Activated B cell treated with CpG ODN at 0.5 μM for 24 hours (primary cell): ENCODE results near the gene SEPHS1. TPM values are rescaled to one million over a fixed set of nuclear protein-coding genes. Genes with fewer than 3 reads are reported as not detected.

Experiments used
- ATAC-seq: fragments of 200-7000 bp; cut with Tn5 transposase; one replicate; pipeline ENCODE4 v1.10.0; 2021; ENCODE audit warnings: low read depth, mild to moderate bottlenecking, moderate library complexity
- CTCF ChIA-PET: fragments of 350-600 bp; sonication (Branson Sonifier 250); formaldehyde crosslinking; loops from one replicate; lab custom pipeline; 2021; ENCODE audit warnings: antibody characterized with exemption; lab: Charles Lee
- POLR2A ChIA-PET: fragments of 350-600 bp; sonication (Branson Sonifier 250); formaldehyde crosslinking; loops from one replicate; lab custom pipeline; 2021; ENCODE audit warnings: antibody characterized with exemption; lab: Charles Lee
- DNase-seq: peaks from one replicate; pipeline ENCODE4 v3.0.0; 2022
- H3K27ac Mint-ChIP-seq: one replicate; pipeline ENCODE4 v1.8.0; 2020; ENCODE audit warnings: mixed read lengths
- H3K27me3 Mint-ChIP-seq: one replicate; pipeline ENCODE4 v1.8.0; 2021; ENCODE audit warnings: mixed read lengths
- H3K36me3 Mint-ChIP-seq: one replicate; pipeline ENCODE4 v1.8.0; 2021; ENCODE audit warnings: low read depth, mixed read lengths
- H3K4me1 Mint-ChIP-seq: one replicate; pipeline ENCODE4 v1.8.0; 2021; ENCODE audit warnings: mixed read lengths
- H3K4me3 Mint-ChIP-seq: one replicate; pipeline ENCODE4 v1.8.0; 2020; ENCODE audit warnings: mild to moderate bottlenecking, mixed read lengths
- H3K9me3 Mint-ChIP-seq: one replicate; pipeline ENCODE4 v1.8.0; 2020; ENCODE audit warnings: mixed read lengths
- intact Hi-C: fragments of 100-400 bp; cut with micrococcal nuclease; formaldehyde crosslinking; loops from one replicate; pipeline ENCODE4 v1.15.1; 2024
- total RNA-seq: library from RNA; stranded (reverse); gene quantifications from 2 replicates; pipeline ENCODE4 v1.2.3, GENCODE V29; 2022
- TF ChIP-seq, protein P1 (sequence below): fragments of 200-600 bp; IDR thresholded peaks from one replicate; pipeline ENCODE4 v1.8.0; 2022; ENCODE audit warnings: antibody characterized with exemption, mild to moderate bottlenecking

The SEPHS1 gene
- total RNA-seq, 1 donor from 2014 or later = 36.7 TPM

- ATAC-seq (no peak), DNase-seq (no peak)
- Mint-ChIP-seq H3K4me1 (no peaks in the 10 kb centered on the region), H3K36me3 (peaks cover 63% of the 10 kb centered on the region), H3K4me3 (no peak overlapping the region), H3K9me3 (no peaks in the 10 kb centered on the region), H3K27ac (no peak overlapping the region), H3K27me3 (no peaks in the 10 kb centered on the region)
- CTCF ChIA-PET = no interaction called here
- intact Hi-C loops = no loop called here
- TF ChIP-seq, protein P1, sequence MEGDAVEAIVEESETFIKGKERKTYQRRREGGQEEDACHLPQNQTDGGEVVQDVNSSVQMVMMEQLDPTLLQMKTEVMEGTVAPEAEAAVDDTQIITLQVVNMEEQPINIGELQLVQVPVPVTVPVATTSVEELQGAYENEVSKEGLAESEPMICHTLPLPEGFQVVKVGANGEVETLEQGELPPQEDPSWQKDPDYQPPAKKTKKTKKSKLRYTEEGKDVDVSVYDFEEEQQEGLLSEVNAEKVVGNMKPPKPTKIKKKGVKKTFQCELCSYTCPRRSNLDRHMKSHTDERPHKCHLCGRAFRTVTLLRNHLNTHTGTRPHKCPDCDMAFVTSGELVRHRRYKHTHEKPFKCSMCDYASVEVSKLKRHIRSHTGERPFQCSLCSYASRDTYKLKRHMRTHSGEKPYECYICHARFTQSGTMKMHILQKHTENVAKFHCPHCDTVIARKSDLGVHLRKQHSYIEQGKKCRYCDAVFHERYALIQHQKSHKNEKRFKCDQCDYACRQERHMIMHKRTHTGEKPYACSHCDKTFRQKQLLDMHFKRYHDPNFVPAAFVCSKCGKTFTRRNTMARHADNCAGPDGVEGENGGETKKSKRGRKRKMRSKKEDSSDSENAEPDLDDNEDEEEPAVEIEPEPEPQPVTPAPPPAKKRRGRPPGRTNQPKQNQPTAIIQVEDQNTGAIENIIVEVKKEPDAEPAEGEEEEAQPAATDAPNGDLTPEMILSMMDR = no peak
- POLR2A ChIA-PET = no interaction called here
Measured at GRCh38 chr10:13321576-13321975, 26.5 kb downstream of the SEPHS1 start.

DNA sequence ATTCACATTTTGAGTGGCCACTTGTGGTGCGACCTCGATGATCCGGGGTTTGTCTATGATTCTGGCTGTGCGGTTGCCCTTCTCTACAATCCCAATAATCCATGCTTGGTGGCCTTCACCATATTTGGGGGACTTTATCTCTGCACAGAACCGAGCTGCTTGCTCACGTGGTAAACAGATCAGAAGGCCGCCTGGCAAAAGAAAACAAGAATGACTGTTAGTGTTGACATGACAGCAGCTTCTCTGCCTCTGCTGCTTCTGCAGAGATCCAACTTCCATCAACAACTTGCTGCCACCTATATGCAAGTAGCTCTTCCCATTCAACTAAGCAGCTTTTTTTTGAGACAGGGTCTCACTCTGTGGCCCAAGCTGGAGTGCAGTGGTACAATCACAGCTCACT is 28.9 kb downstream of the SEPHS1 start:
- DNase-seq (no peak), ATAC-seq (no peak)
- Mint-ChIP-seq H3K4me3 (no peak overlapping the region), H3K27ac (no peak overlapping the region), H3K27me3 (no peaks in the 10 kb centered on the region), H3K9me3 (no peaks in the 10 kb centered on the region), H3K4me1 (no peaks in the 10 kb centered on the region), H3K36me3 (peaks cover 43% of the 10 kb centered on the region)
- ChIA-PET CTCF (no interaction called here), POLR2A (no interaction called here)
- TF ChIP-seq, protein P1 = no peak
- intact Hi-C loops = no loop called here

- peaks cover 29% of the 10 kb centered on the region for H3K36me3 Mint-ChIP-seq
- no peak overlapping the region for H3K4me3 Mint-ChIP-seq
- ChIA-PET CTCF (no interaction called here), POLR2A (interaction anchor here (0.7 kb wide), 2 partner anchors 14 to 45 kb away, joined by 5 to 10 read pairs; no protein-coding TSS in a partner anchor)
- ATAC-seq (no peak), DNase-seq (no peak)
- TF ChIP-seq, protein P1 = no peak
- intact Hi-C loops = no loop called here
- H3K27ac Mint-ChIP-seq = no peak overlapping the region
- H3K4me1 Mint-ChIP-seq = no peaks in the 10 kb centered on the region
- H3K9me3 Mint-ChIP-seq = no peaks in the 10 kb centered on the region
- H3K27me3 Mint-ChIP-seq = no peaks in the 10 kb centered on the region
Measured at GRCh38 chr10:13317474-13317873, 30.6 kb downstream of the SEPHS1 start.

GRCh38 chr10:13316635-13317311 is 31.3 kb downstream of the SEPHS1 start:
- TF ChIP-seq, protein P1 = no peak
- ChIA-PET POLR2A (interaction anchor here (0.7 kb wide), 2 partner anchors 13 to 45 kb away, joined by 5 to 10 read pairs; no protein-coding TSS in a partner anchor), CTCF (no interaction called here)
- Mint-ChIP-seq H3K36me3 (peaks cover 22% of the 10 kb centered on the region), H3K27ac (no peak overlapping the region), H3K4me3 (no peak overlapping the region), H3K4me1 (no peaks in the 10 kb centered on the region), H3K9me3 (no peaks in the 10 kb centered on the region), H3K27me3 (no peaks in the 10 kb centered on the region)
- intact Hi-C loops = no loop called here
- DNase-seq = no peak
- no peak for ATAC-seq

DNA sequence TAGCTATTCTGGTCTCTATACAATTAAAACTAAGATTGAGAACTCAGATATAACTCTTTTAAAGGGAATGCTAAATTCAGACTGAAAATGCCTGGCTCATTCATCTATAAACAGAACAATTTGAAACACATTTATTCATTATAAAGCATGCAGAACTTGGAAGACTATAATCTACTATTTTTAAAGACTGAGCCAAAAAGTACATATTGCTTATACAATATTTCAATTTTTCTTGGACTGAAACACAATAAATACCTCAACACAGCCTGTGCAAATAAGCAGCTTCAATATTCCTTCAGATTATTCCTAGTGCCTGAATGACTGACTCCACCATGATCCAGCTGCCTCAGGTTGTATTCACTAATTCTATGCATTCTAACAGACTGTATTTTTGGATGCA is 32.7 kb downstream of the SEPHS1 start:
- ChIA-PET CTCF (no interaction called here), POLR2A (interaction anchor here (1.1 to 1.3 kb wide), 2 partner anchors 13 to 16 kb away, joined by 3 to 4 read pairs; partner anchors contain the start of gene PHYH)
- TF ChIP-seq, protein P1 = no peak
- Mint-ChIP-seq H3K36me3 (peaks cover 16% of the 10 kb centered on the region), H3K4me3 (no peak overlapping the region), H3K27me3 (no peaks in the 10 kb centered on the region), H3K27ac (no peak overlapping the region), H3K9me3 (no peaks in the 10 kb centered on the region), H3K4me1 (no peaks in the 10 kb centered on the region)
- ATAC-seq (no peak), DNase-seq (no peak)
- intact Hi-C loops = no loop called here
